Stimulated activated CD4-positive, alpha-beta T cell treated with anti-CD3 and anti-CD28 coated beads, Interleukin-12 subunit alpha, Interleukin-12 subunit beta, amount 100 ng/mL, for 4 hours (primary cell): Measurements from ENCODE around the gene NOC4L.
"Not testable (repeated sequence)": the region's sequence is repeated elsewhere in the genome, so short reads cannot be mapped to it uniquely, and the experiment has no call there.

ENCODE experiments used
- DNase-seq: peaks from one replicate; pipeline ENCODE4 v3.0.0-alpha.2; 2020

Gene NOC4L

GRCh38 chr12:132144810-132145168 lies 532 bp downstream of the NOC4L start:
- no peak for DNase-seq

- DNase-seq: no peak
These were observed 1.1 kb downstream of the NOC4L start for GRCh38 chr12:132145334-132145733.

- no peak for DNase-seq
These were observed 1.8 kb downstream of the NOC4L start for GRCh38 chr12:132146098-132146497.

- no peak for DNase-seq
These were observed 2.6 kb downstream of the NOC4L start for GRCh38 chr12:132146772-132147422.

GRCh38 chr12:132147423-132148367 lies 3.4 kb downstream of the NOC4L start:
- DNase-seq: no peak

GRCh38 chr12:132148368-132149045 lies 4.2 kb downstream of the NOC4L start:
- DNase-seq: no peak

GRCh38 chr12:132149526-132149925 lies 5.3 kb downstream of the NOC4L start:
- not testable (repeated sequence) for DNase-seq

- DNase-seq: no peak
These were observed 6.5 kb downstream of the NOC4L start for GRCh38 chr12:132150780-132151144.

GRCh38 chr12:132151145-132151765 lies 7.0 kb downstream of the NOC4L start:
- DNase-seq: no peak

GRCh38 chr12:132151766-132152410 lies 7.6 kb downstream of the NOC4L start:
- DNase-seq: no peak

GRCh38 chr12:132152411-132152821 lies 8.2 kb downstream of the NOC4L start:
- no peak for DNase-seq

- DNase-seq: no peak
These were observed 8.7 kb downstream of the NOC4L start for GRCh38 chr12:132152953-132153352.

GRCh38 chr12:132153501-132154340 lies 9.5 kb downstream of the NOC4L start:
- peak; percentile 66 for DNase-seq

- no peak for DNase-seq
These were observed 10.1 kb downstream of the NOC4L start for GRCh38 chr12:132154341-132154761.

GRCh38 chr12:132154941-132155770 lies 10.9 kb downstream of the NOC4L start:
- DNase-seq: no peak

GRCh38 chr12:132155771-132156572 lies 11.7 kb downstream of the NOC4L start:
- no peak for DNase-seq

GRCh38 chr12:132156573-132157325 lies 12.5 kb downstream of the NOC4L start:
- no peak for DNase-seq

- no peak for DNase-seq
These were observed 13.6 kb downstream of the NOC4L start for GRCh38 chr12:132157733-132158409.
